SK-N-SH (cell line): ENCODE data around the gene GRAP.

Source experiments
- RCOR1 ChIP-seq: fragments of 150-350 bp; IDR thresholded peaks from 2 replicates; pipeline ENCODE4 v1.6.1; 2017; ENCODE audit warnings: antibody characterized with exemption, low read length
- TF ChIP-seq, protein P1 (sequence below): fragments of 150-350 bp; IDR thresholded peaks from 2 replicates; pipeline ENCODE4 v1.6.1; 2017; ENCODE audit warnings: antibody characterized with exemption, low read length, low read depth, borderline replicate concordance
- TF ChIP-seq, protein P2 (sequence below): IDR thresholded peaks from 2 replicates; pipeline ENCODE4 v1.4.0; 2012; ENCODE audit warnings: low read depth

DNA sequence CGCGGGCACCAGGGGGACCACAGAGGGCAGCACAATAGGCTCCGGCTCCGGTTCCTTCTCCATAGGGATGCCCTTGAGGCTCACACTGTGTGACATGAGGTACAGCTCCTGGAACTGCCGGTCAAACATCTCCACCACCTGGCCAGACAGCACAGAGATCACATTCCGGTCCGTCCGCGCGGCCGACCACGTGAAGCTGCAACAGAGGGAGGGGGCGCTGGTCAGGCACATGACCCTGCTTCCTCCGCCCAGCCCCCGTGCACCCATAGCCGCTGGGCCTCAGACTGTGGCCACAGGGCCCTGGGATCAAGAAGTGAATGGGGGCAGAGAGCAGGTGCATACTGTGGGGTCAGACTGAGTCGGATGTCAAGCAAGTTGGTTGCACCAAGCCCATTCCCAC lies 68.1 kb downstream of the GRAP start:
- TF ChIP-seq, protein P1, sequence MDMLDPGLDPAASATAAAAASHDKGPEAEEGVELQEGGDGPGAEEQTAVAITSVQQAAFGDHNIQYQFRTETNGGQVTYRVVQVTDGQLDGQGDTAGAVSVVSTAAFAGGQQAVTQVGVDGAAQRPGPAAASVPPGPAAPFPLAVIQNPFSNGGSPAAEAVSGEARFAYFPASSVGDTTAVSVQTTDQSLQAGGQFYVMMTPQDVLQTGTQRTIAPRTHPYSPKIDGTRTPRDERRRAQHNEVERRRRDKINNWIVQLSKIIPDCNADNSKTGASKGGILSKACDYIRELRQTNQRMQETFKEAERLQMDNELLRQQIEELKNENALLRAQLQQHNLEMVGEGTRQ, result no peak
- TF ChIP-seq, protein P2, sequence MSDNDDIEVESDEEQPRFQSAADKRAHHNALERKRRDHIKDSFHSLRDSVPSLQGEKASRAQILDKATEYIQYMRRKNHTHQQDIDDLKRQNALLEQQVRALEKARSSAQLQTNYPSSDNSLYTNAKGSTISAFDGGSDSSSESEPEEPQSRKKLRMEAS, result no peak
- no peak for TF ChIP-seq RCOR1
